H1 (cell line): ENCODE measurements around the gene RAD51B. TPM values are rescaled to one million over a fixed set of nuclear protein-coding genes. Genes with fewer than 3 reads are reported as not detected.

Source experiments
- CTCF ChIA-PET: fragments of 300-600 bp; sonication (Branson Sonifier 250); formaldehyde crosslinking; loops from one replicate; lab custom pipeline; 2021; ENCODE audit not compliant: partially characterized antibody; lab: Charles Lee
- POLR2A ChIA-PET: fragments of 300-600 bp; sonication (Branson Sonifier 250); formaldehyde crosslinking; loops from one replicate; lab custom pipeline; 2021; ENCODE audit warnings: inconsistent platforms; ENCODE audit not compliant: partially characterized antibody; lab: Charles Lee
- DNase-seq, 2 experiments: peaks; one replicate each; pipeline versions ENCODE4 v3.0.0 to v3.0.0-alpha.2; 2010 to 2022; ENCODE audit warnings: low spot score in 2 of 2, low read depth in 1 of 2, mixed read lengths in 1 of 2
- FAIRE-seq: peaks from 2 replicates; lab custom pipeline; 2011; peaks lifted over from hg19 to GRCh38; lab: Jason Lieb, UNC
- H2AFZ ChIP-seq: 2 replicates; pipeline ENCODE4 v1.8.1; 2012; ENCODE audit warnings: low read length, inconsistent platforms
- H2AK5ac ChIP-seq: 2 replicates; pipeline ENCODE4 v1.6.1; 2013; ENCODE audit warnings: low read depth, low read length
- H2BK120ac ChIP-seq: replicated peaks from 2 replicates; pipeline ENCODE3; 2013; ENCODE audit warnings: low read depth, low read length, inconsistent platforms
- H2BK12ac ChIP-seq: 2 replicates; pipeline ENCODE4 v1.6.1; 2013; ENCODE audit warnings: low read depth, low read length
- H2BK15ac ChIP-seq: 2 replicates; pipeline ENCODE4 v1.6.1; 2013; ENCODE audit warnings: low read length
- H2BK20ac ChIP-seq: 2 replicates; pipeline ENCODE4 v1.6.1; 2013; ENCODE audit warnings: low read length
- H2BK5ac ChIP-seq: 2 replicates; pipeline ENCODE4 v1.6.1; 2013; ENCODE audit warnings: low read depth, low read length
- H3K14ac ChIP-seq: 2 replicates; pipeline ENCODE4 v1.6.1; 2013; ENCODE audit warnings: inconsistent platforms; ENCODE audit not compliant: insufficient read length
- H3K18ac ChIP-seq: 2 replicates; pipeline ENCODE4 v1.6.1; 2013; ENCODE audit warnings: low read length; ENCODE audit errors: extremely low read depth
- H3K23ac ChIP-seq: 2 replicates; pipeline ENCODE4 v1.6.1; 2013; ENCODE audit warnings: inconsistent platforms; ENCODE audit not compliant: insufficient read length
- H3K23me2 ChIP-seq: 2 replicates; pipeline ENCODE4 v1.6.1; 2013; ENCODE audit warnings: low read depth, low read length
- H3K27ac ChIP-seq: 2 replicates; pipeline ENCODE4 v1.6.1; 2011; ENCODE audit warnings: low read depth, low read length, inconsistent platforms
- H3K27me3 ChIP-seq, 4 experiments: replicated peaks in 1 of 4; 1 replicate in 1 of 4; 2 replicates in 3 of 4; pipeline versions ENCODE4 v1.6.1 to v1.8.1; 2011 to 2013; ENCODE audit warnings: low read length in 3 of 4, mild to moderate bottlenecking in 3 of 4, inconsistent platforms in 2 of 4, mixed read lengths in 2 of 4, moderate library complexity in 1 of 4; ENCODE audit not compliant: control insufficient read depth in 3 of 4, insufficient read depth in 3 of 4; ENCODE audit errors: extremely low read depth in 1 of 4
- H3K36me3 ChIP-seq, 4 experiments: 2 replicates each; pipeline versions ENCODE4 v1.6.1 to v1.8.1; 2011 to 2013; ENCODE audit warnings: mild to moderate bottlenecking in 4 of 4, low read length in 3 of 4, moderate library complexity in 2 of 4, control low read depth in 1 of 4, inconsistent platforms in 1 of 4; ENCODE audit not compliant: insufficient read depth in 4 of 4, control insufficient read depth in 2 of 4
- H3K4ac ChIP-seq: replicated peaks from 2 replicates; pipeline ENCODE3; 2013; ENCODE audit warnings: low read length, low read depth, mixed read lengths, inconsistent platforms; ENCODE audit not compliant: insufficient read length
- H3K4me1 ChIP-seq, 4 experiments: replicated peaks in 1 of 4; 1 replicate in 1 of 4; 2 replicates in 3 of 4; pipeline versions ENCODE4 v1.6.1 to v1.8.1; 2011 to 2013; ENCODE audit warnings: low read length in 3 of 4, inconsistent platforms in 2 of 4, mixed read lengths in 1 of 4; ENCODE audit not compliant: insufficient read depth in 4 of 4, control insufficient read depth in 3 of 4
- H3K4me2 ChIP-seq, 2 experiments: 2 replicates each; pipeline versions ENCODE4 v1.6.1 to v1.8.1; 2011 to 2013; ENCODE audit warnings: low read depth in 2 of 2, low read length in 2 of 2, control low read depth in 1 of 2, inconsistent platforms in 1 of 2, mild to moderate bottlenecking in 1 of 2; ENCODE audit not compliant: insufficient read depth in 1 of 2
- H3K4me3 ChIP-seq, 4 experiments: fragments of 200-600, 300-600 bp in 1 of 4; sonication (generic), shearing (Covaris generic), sonication (Bioruptor Twin) in 1 of 4; 2 replicates each; pipeline versions ENCODE4 v1.5.1 to v1.8.1; 2011 to 2016; ENCODE audit warnings: low read length in 4 of 4, low read depth in 3 of 4, control low read depth in 2 of 4, inconsistent platforms in 2 of 4, mild to moderate bottlenecking in 2 of 4, mixed read lengths in 1 of 4, moderate library complexity in 1 of 4; ENCODE audit not compliant: insufficient read depth in 2 of 4; ENCODE audit errors: extremely low read depth in 1 of 4
- H3K56ac ChIP-seq: replicated peaks from 2 replicates; pipeline ENCODE3; 2013; ENCODE audit warnings: low read depth, mild to moderate bottlenecking, mixed read lengths, low read length, inconsistent platforms; ENCODE audit not compliant: insufficient read length
- H3K79me1 ChIP-seq: 2 replicates; pipeline ENCODE4 v1.6.1; 2013; ENCODE audit warnings: low read depth, low read length, control low read depth
- H3K79me2 ChIP-seq, 2 experiments: 2 replicates each; pipeline versions ENCODE4 v1.6.1 to v1.8.1; 2012 to 2013; ENCODE audit warnings: low read length in 2 of 2, mild to moderate bottlenecking in 2 of 2, inconsistent platforms in 1 of 2; ENCODE audit not compliant: insufficient read depth in 2 of 2, control insufficient read depth in 1 of 2
- H3K9ac ChIP-seq, 4 experiments: replicated peaks in 1 of 4; 1 replicate in 1 of 4; 2 replicates in 3 of 4; pipeline versions ENCODE4 v1.6.1 to v1.8.1; 2011 to 2013; ENCODE audit warnings: low read depth in 3 of 4, low read length in 3 of 4, control low read depth in 2 of 4, mild to moderate bottlenecking in 2 of 4, moderate library complexity in 2 of 4, inconsistent platforms in 1 of 4; ENCODE audit errors: extremely low read depth in 1 of 4
- H3K9me3 ChIP-seq, 2 experiments: 2 replicates each; pipeline versions ENCODE4 v1.6.1 to v1.8.1; 2012 to 2013; ENCODE audit warnings: mild to moderate bottlenecking in 2 of 2, moderate library complexity in 2 of 2, control low read depth in 1 of 2, inconsistent platforms in 1 of 2, low read depth in 1 of 2, low read length in 1 of 2, mixed read lengths in 1 of 2; ENCODE audit not compliant: insufficient read depth in 2 of 2
- H4K20me1 ChIP-seq, 2 experiments: replicated peaks in 1 of 2; 2 replicates each; pipeline versions ENCODE3 to v1.8.1; 2011 to 2013; ENCODE audit warnings: inconsistent platforms in 2 of 2, low read length in 2 of 2, mild to moderate bottlenecking in 1 of 2; ENCODE audit not compliant: insufficient read depth in 2 of 2, control insufficient read depth in 1 of 2
- H4K5ac ChIP-seq: 2 replicates; pipeline ENCODE4 v1.6.1; 2013; ENCODE audit warnings: low read length, low read depth, mixed read lengths, inconsistent platforms; ENCODE audit not compliant: insufficient read length
- H4K8ac ChIP-seq: 2 replicates; pipeline ENCODE4 v1.8.0; 2013; ENCODE audit warnings: mild to moderate bottlenecking, moderate library complexity, low read length, inconsistent platforms; ENCODE audit not compliant: insufficient read depth; ENCODE audit errors: extremely low read depth
- H4K91ac ChIP-seq: replicated peaks from 2 replicates; pipeline ENCODE3; 2013; ENCODE audit warnings: low read length, mixed read lengths, inconsistent platforms; ENCODE audit not compliant: insufficient read length
- BRCA1 ChIP-seq: IDR thresholded peaks from 2 replicates; pipeline ENCODE4 v1.6.1; 2012; ENCODE audit warnings: low read depth, low read length, improper control_type of control experiment
- CTBP2 ChIP-seq: IDR thresholded peaks from 2 replicates; pipeline ENCODE4 v1.7.0; 2011; ENCODE audit warnings: borderline replicate concordance, mild to moderate bottlenecking, moderate library complexity, mixed read lengths, low read length; ENCODE audit not compliant: insufficient read depth, insufficient read length
- GABPA ChIP-seq: IDR thresholded peaks from 2 replicates; pipeline ENCODE4 v1.6.1; 2011; ENCODE audit warnings: mild to moderate bottlenecking, low read length, moderate library complexity, borderline replicate concordance; ENCODE audit not compliant: insufficient read depth
- KDM4A ChIP-seq: IDR thresholded peaks from one replicate; pipeline ENCODE4 v1.7.1; 2012; ENCODE audit warnings: low read depth, mild to moderate bottlenecking, moderate library complexity, low read length, inconsistent platforms; ENCODE audit not compliant: severe bottlenecking
- RBBP5 ChIP-seq: IDR thresholded peaks from 2 replicates; pipeline ENCODE4 v1.7.1; 2012; ENCODE audit warnings: low read depth, mild to moderate bottlenecking, inconsistent platforms, low read length, moderate library complexity, borderline replicate concordance
- SAP30 ChIP-seq: fragments of 300-600 bp; sonication (generic); IDR thresholded peaks from 2 replicates; pipeline ENCODE4 v1.7.1; 2012; ENCODE audit warnings: low read length, moderate library complexity, mild to moderate bottlenecking, inconsistent platforms; ENCODE audit not compliant: insufficient read depth, insufficient replicate concordance
- SP4 ChIP-seq: IDR thresholded peaks from 2 replicates; pipeline ENCODE4 v1.6.1; 2012; ENCODE audit warnings: low read length, inconsistent platforms
- SUZ12 ChIP-seq: fragments of 200-600 bp; sonication (generic); IDR thresholded peaks from 2 replicates; pipeline ENCODE4 v1.6.1; 2012; ENCODE audit warnings: mild to moderate bottlenecking, inconsistent platforms, low read length, moderate library complexity, mixed read lengths
- WGBS, 2 experiments: shearing (Covaris generic) in 1 of 2; methylation state at CpG; one replicate each; pipeline versions ENCODE4 v1.1.6 to v1.1.7; 2013 to 2015; ENCODE audit warnings: low lambda C conversion rate in 2 of 2, mixed read lengths in 2 of 2, inconsistent platforms in 1 of 2, low coverage in 1 of 2, missing lambda C conversion rate in 1 of 2; ENCODE audit not compliant: insufficient replicate concordance in 2 of 2, insufficient coverage in 1 of 2, insufficient read length in 1 of 2; ENCODE audit errors: extremely low coverage in 1 of 2, missing lambda C conversion rate in 1 of 2; 5-methylcytosine and 5-hydroxymethylcytosine counted together
- polyA plus RNA-seq, 7 experiments: library from polyadenylated mRNA; depleted of rRNA in 3 of 7; stranded (reverse) in 5 of 7; unstranded in 2 of 7; fragments of >200 nt in 5 of 7; fragments of 200-250 nt in 2 of 7; gene quantifications; 1 replicate in 5 of 7; 2 replicates in 1 of 7; 4 replicates in 1 of 7; pipeline versions ENCODE4 v1.2.1 to v1.2.3, GENCODE V29; 2011 to 2013; ENCODE audit warnings: missing spikeins in 2 of 7, mixed read lengths in 2 of 7
- total RNA-seq: library from RNA; stranded (reverse); fragmentation: NEBNext Ultra II Directional; extraction: Animal tissue kit (Norgen Biotek cat#: 25700); gene quantifications from 2 replicates; pipeline ENCODE4 v1.2.1, GENCODE V29; 2021
- TF ChIP-seq, protein P1 (sequence below): IDR thresholded peaks from 2 replicates; pipeline ENCODE4 v1.6.1; 2012; ENCODE audit warnings: low read length, inconsistent platforms
- TF ChIP-seq, protein P2 (sequence below): IDR thresholded peaks from 2 replicates; pipeline ENCODE4 v1.6.1; 2012; ENCODE audit warnings: inconsistent platforms

Gene RAD51B
- total and polyA plus RNA-seq, 2 of the 8 experiments (the other 6 are each of a cell fraction or from before 2014, with no cell fraction given), result 3.9 to 14.9 TPM

DNA sequence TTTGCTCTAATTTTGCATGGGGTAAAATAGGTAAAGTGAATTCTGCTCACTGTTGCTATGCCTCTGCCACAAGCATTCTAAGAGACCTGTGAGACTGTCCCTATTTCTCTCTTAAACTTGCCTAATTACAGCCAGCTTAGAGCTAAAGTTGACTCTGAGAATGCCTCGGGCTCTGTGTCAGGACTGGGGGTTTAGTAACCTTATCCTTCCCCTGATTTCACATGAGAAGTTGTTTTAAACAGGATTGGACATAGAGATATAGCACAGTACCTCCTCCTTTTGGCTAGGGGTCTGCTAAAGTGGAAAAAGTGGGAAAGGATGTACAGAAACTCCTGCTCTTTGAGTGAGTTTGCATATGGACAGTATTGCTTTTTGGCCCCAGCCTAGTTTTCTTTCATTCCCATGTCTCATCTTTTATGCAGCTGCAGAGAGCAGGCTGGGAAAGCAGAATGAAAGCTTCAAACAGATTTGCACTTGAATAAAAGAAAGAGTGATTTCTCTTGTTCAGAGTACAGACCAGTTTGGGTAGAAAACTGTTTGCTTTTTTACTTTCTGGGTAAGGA is 122.0 kb downstream of the RAD51B start:
- no peak overlapping the region for H4K91ac ChIP-seq
- no peaks in the 10 kb centered on the region for H4K20me1 ChIP-seq
- no peak overlapping the region for H3K27ac ChIP-seq
- no peak overlapping the region for H2BK5ac ChIP-seq
- H2BK12ac ChIP-seq, result no peak overlapping the region; the same call in 1 of the 2 replicates
- H3K9me3 ChIP-seq, result no peaks in the 10 kb centered on the region
- no peak overlapping the region for H3K9ac ChIP-seq
- H2BK15ac ChIP-seq, result no peak overlapping the region
- H2AK5ac ChIP-seq, result no peak overlapping the region
- DNase-seq, result no peak
- H2BK20ac ChIP-seq, result no peak overlapping the region
- H3K4me1 ChIP-seq, result peaks cover 5 to 23% (median 12%) of the 10 kb centered on the region in 4 experiments; a peak in 6 of 7 replicates
- ChIA-PET POLR2A (interaction anchor here (0.7 to 1.4 kb wide), 3 partner anchors 282 to 854 kb away, joined by 3 read pairs; no protein-coding TSS in a partner anchor), CTCF (interaction anchor here (0.7 to 2.7 kb wide), 4 partner anchors 8 to 884 kb away, joined by 3 to 12 read pairs (median 6); no protein-coding TSS in a partner anchor)
- H3K4ac ChIP-seq, result no peak overlapping the region
- no peaks in the 10 kb centered on the region for H3K79me2 ChIP-seq
- no peaks in the 10 kb centered on the region for H3K36me3 ChIP-seq
- H3K14ac ChIP-seq, result no peak overlapping the region
- no peaks in the 10 kb centered on the region for H3K23me2 ChIP-seq
- H4K5ac ChIP-seq, result no peak overlapping the region
- no peak overlapping the region for H2BK120ac ChIP-seq
- 71% methylated on average over 1 of the region's 1 CpG; no CpG with 5 or more reads in 1 of the 2 experiments for WGBS, 2 experiments
- no peak overlapping the region for H3K56ac ChIP-seq
- no peak overlapping the region for H3K4me3 ChIP-seq
- no peaks in the 10 kb centered on the region for H3K27me3 ChIP-seq
- H3K4me2 ChIP-seq, result peak overlapping the region; percentile 6 to 20; a peak in 1 of 4 replicates
- no peak overlapping the region for H3K23ac ChIP-seq
- FAIRE-seq, result no peak
- H4K8ac ChIP-seq, result no peak overlapping the region
- H2AFZ ChIP-seq, result no peak overlapping the region
- no peaks in the 10 kb centered on the region for H3K79me1 ChIP-seq
- H3K18ac ChIP-seq, result no peak overlapping the region
- TF ChIP-seq, protein P1, sequence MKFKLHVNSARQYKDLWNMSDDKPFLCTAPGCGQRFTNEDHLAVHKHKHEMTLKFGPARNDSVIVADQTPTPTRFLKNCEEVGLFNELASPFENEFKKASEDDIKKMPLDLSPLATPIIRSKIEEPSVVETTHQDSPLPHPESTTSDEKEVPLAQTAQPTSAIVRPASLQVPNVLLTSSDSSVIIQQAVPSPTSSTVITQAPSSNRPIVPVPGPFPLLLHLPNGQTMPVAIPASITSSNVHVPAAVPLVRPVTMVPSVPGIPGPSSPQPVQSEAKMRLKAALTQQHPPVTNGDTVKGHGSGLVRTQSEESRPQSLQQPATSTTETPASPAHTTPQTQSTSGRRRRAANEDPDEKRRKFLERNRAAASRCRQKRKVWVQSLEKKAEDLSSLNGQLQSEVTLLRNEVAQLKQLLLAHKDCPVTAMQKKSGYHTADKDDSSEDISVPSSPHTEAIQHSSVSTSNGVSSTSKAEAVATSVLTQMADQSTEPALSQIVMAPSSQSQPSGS, result no peak
- TF ChIP-seq SUZ12 (no peak), CTBP2 (no peak), KDM4A (no peak), SAP30 (no peak), BRCA1 (no peak), RBBP5 (no peak), SP4 (no peak), GABPA (no peak)
- TF ChIP-seq, protein P2, sequence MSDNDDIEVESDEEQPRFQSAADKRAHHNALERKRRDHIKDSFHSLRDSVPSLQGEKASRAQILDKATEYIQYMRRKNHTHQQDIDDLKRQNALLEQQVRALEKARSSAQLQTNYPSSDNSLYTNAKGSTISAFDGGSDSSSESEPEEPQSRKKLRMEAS, result no peak
